Gastrocnemius medialis (tissue), 4 donors: Measurements from ENCODE around the gene ERICH3.

Experiments used
- CTCF ChIP-seq, 5 experiments: fragments of 450-650 bp in 3 of 5; fragments of 200-600 bp in 2 of 5; sonication (generic) in 2 of 5; IDR thresholded peaks in 4 of 5; conservative IDR thresholded peaks in 1 of 5; 1 replicate in 4 of 5; 2 replicates in 1 of 5; pipeline ENCODE4 v1.5.1; 2016 to 2019; ENCODE audit warnings: antibody characterized with exemption in 5 of 5, mild to moderate bottlenecking in 3 of 5, moderate library complexity in 3 of 5
- POLR2A ChIP-seq, 2 donors: fragments of 450-650 bp; IDR thresholded peaks; one replicate each; pipeline ENCODE4 v1.6.1; 2017; ENCODE audit warnings: antibody characterized with exemption in 2 of 2, mild to moderate bottlenecking in 2 of 2, moderate library complexity in 2 of 2

GRCh38 chr1:74683656-74684055, 10.1 kb upstream of the ERICH3 start:
- TF ChIP-seq CTCF (IDR thresholded peaks at IDR 0.05 in 4 of 5, conservative IDR thresholded peaks at IDR 0.05 in 1 of 5) (no peak), POLR2A (IDR thresholded peaks at IDR 0.05) (no peak)
